Hepatocyte (in vitro differentiated cells): Measurements from ENCODE around the gene DISC1. TPM values are rescaled to one million over a fixed set of nuclear protein-coding genes. Genes with fewer than 3 reads are reported as not detected.

Source experiments
- DNase-seq: peaks from one replicate; pipeline ENCODE4 v3.0.0-alpha.2; 2016; ENCODE audit warnings: low spot score
- H2AFZ ChIP-seq: fragments of 200-600 bp; sonication (generic); 2 replicates; pipeline ENCODE4 v1.6.0; 2016; ENCODE audit warnings: antibody characterized with exemption, mild to moderate bottlenecking
- H3K27ac ChIP-seq: fragments of 200-600 bp; sonication (generic); 2 replicates; pipeline ENCODE4 v1.5.1; 2016; ENCODE audit warnings: mild to moderate bottlenecking
- H3K27me3 ChIP-seq: fragments of 200-600 bp; sonication (generic); 2 replicates; pipeline ENCODE4 v1.6.1; 2016
- H3K36me3 ChIP-seq: fragments of 200-600 bp; sonication (generic); replicated peaks from 2 replicates; pipeline ENCODE4 v1.5.1; 2016; ENCODE audit warnings: low read depth; ENCODE audit not compliant: insufficient read depth
- H3K4me1 ChIP-seq: fragments of 200-600 bp; sonication (generic); 2 replicates; pipeline ENCODE4 v1.5.1; 2016; ENCODE audit warnings: mild to moderate bottlenecking, moderate library complexity; ENCODE audit not compliant: insufficient read depth
- H3K4me2 ChIP-seq: fragments of 200-600 bp; sonication (generic); 2 replicates; pipeline ENCODE4 v1.6.0; 2016
- H3K4me3 ChIP-seq: fragments of 200-600 bp; sonication (generic); 2 replicates; pipeline ENCODE4 v1.5.1; 2016; ENCODE audit warnings: mild to moderate bottlenecking
- H3K79me2 ChIP-seq: fragments of 200-600 bp; sonication (generic); 2 replicates; pipeline ENCODE4 v1.6.0; 2017; ENCODE audit warnings: mild to moderate bottlenecking
- H3K9me2 ChIP-seq: fragments of 200-600 bp; sonication (generic); replicated peaks from 2 replicates; pipeline ENCODE4 v1.6.0; 2017; ENCODE audit warnings: mild to moderate bottlenecking; ENCODE audit not compliant: insufficient read depth
- H3K9me3 ChIP-seq: fragments of 200-600 bp; sonication (generic); 2 replicates; pipeline ENCODE4 v1.5.1; 2016; ENCODE audit warnings: low read depth, mild to moderate bottlenecking
- H4K20me1 ChIP-seq: fragments of 200-600 bp; sonication (generic); 2 replicates; pipeline ENCODE4 v1.6.0; 2016; ENCODE audit warnings: mild to moderate bottlenecking; ENCODE audit not compliant: insufficient read depth, poor library complexity, severe bottlenecking
- CTCF ChIP-seq: fragments of 200-600 bp; sonication (generic); IDR thresholded peaks from 2 replicates; pipeline ENCODE4 v1.5.1; 2016; ENCODE audit warnings: antibody characterized with exemption, mild to moderate bottlenecking; ENCODE audit not compliant: poor library complexity
- EZH2 ChIP-seq: fragments of 200-600 bp; sonication (generic); IDR thresholded peaks from 2 replicates; pipeline ENCODE4 v1.6.1; 2016; ENCODE audit warnings: antibody characterized with exemption, mild to moderate bottlenecking, borderline replicate concordance
- EZH2phosphoT487 ChIP-seq: fragments of 200-600 bp; sonication (generic); IDR thresholded peaks from one replicate; pipeline ENCODE4 v1.6.1; 2018; ENCODE audit warnings: antibody characterized with exemption, mild to moderate bottlenecking, low read depth, moderate library complexity; ENCODE audit not compliant: unreplicated experiment, severe bottlenecking
- WGBS: methylation state at CpG from one replicate; pipeline ENCODE4 v1.1.6; 2016; ENCODE audit warnings: low lambda C conversion rate; ENCODE audit errors: missing lambda C conversion rate; 5-methylcytosine and 5-hydroxymethylcytosine counted together
- polyA plus RNA-seq: library from polyadenylated mRNA; unstranded; fragments of >200 nt; fragmentation: Nextera tagmentation; extraction: Ambion mirVana; gene quantifications from 2 replicates; pipeline ENCODE4 v1.2.1, GENCODE V29; 2016
- total RNA-seq: library from RNA; depleted of rRNA; stranded (reverse); fragments of >200 nt; gene quantifications from 2 replicates; pipeline ENCODE4 v1.2.3, GENCODE V29; 2014

DISC1 gene
- total and polyA plus RNA-seq, 2 experiments from 2014 or later: 3.0 to 4.7 TPM

GRCh38 chr1:231938711-231939110 lies 312.1 kb downstream of the DISC1 start:
- H3K4me2 ChIP-seq: no peak overlapping the region
- H3K79me2 ChIP-seq: no peaks in the 10 kb centered on the region
- 88% methylated on average over 6 of the region's 6 CpGs for WGBS
- no peak for TF ChIP-seq EZH2phosphoT487
- no peak for TF ChIP-seq EZH2
- TF ChIP-seq CTCF: no peak
- H3K4me3 ChIP-seq: no peak overlapping the region
- no peaks in the 10 kb centered on the region for H3K9me3 ChIP-seq
- H2AFZ ChIP-seq: no peak overlapping the region
- peaks cover 38% of the 10 kb centered on the region for H3K4me1 ChIP-seq
- H3K9me2 ChIP-seq: no peaks in the 10 kb centered on the region
- no peaks in the 10 kb centered on the region for H4K20me1 ChIP-seq
- no peaks in the 10 kb centered on the region for H3K36me3 ChIP-seq
- no peak for DNase-seq
- H3K27ac ChIP-seq: no peak overlapping the region
- H3K27me3 ChIP-seq: no peaks in the 10 kb centered on the region

- Histone ChIP-seq H3K27ac (no peak overlapping the region), H3K4me3 (no peak overlapping the region), H3K9me3 (no peaks in the 10 kb centered on the region), H2AFZ (no peak overlapping the region), H3K79me2 (no peaks in the 10 kb centered on the region), H3K4me1 (peaks cover 37% of the 10 kb centered on the region), H3K27me3 (no peaks in the 10 kb centered on the region), H3K4me2 (no peak overlapping the region), H4K20me1 (no peaks in the 10 kb centered on the region), H3K9me2 (no peaks in the 10 kb centered on the region), H3K36me3 (no peaks in the 10 kb centered on the region)
- no peak for DNase-seq
- WGBS: 93% methylated on average over 4 of the region's 4 CpGs
- TF ChIP-seq EZH2phosphoT487 (no peak), EZH2 (no peak), CTCF (no peak)
Observed at GRCh38 chr1:231939118-231939517, 312.5 kb downstream of the DISC1 start.

- Histone ChIP-seq H2AFZ (no peak overlapping the region), H3K4me3 (no peak overlapping the region), H4K20me1 (no peaks in the 10 kb centered on the region), H3K27ac (no peak overlapping the region), H3K4me1 (peaks cover 27% of the 10 kb centered on the region), H3K9me2 (no peaks in the 10 kb centered on the region), H3K4me2 (no peak overlapping the region), H3K9me3 (no peaks in the 10 kb centered on the region), H3K27me3 (no peaks in the 10 kb centered on the region), H3K36me3 (no peaks in the 10 kb centered on the region), H3K79me2 (no peaks in the 10 kb centered on the region)
- 85% methylated on average over 7 of the region's 7 CpGs for WGBS
- DNase-seq: no peak
- no peak for TF ChIP-seq EZH2phosphoT487
- TF ChIP-seq CTCF: no peak
- no peak for TF ChIP-seq EZH2
Observed at GRCh38 chr1:231940116-231940515, 313.5 kb downstream of the DISC1 start.

- H3K9me2 ChIP-seq: no peaks in the 10 kb centered on the region
- H3K27me3 ChIP-seq: no peaks in the 10 kb centered on the region
- H3K36me3 ChIP-seq: no peaks in the 10 kb centered on the region
- no peaks in the 10 kb centered on the region for H3K9me3 ChIP-seq
- H3K27ac ChIP-seq: no peak overlapping the region
- TF ChIP-seq EZH2: no peak
- no peak for TF ChIP-seq CTCF
- TF ChIP-seq EZH2phosphoT487: no peak
- H3K79me2 ChIP-seq: no peaks in the 10 kb centered on the region
- H4K20me1 ChIP-seq: no peaks in the 10 kb centered on the region
- peaks cover 21% of the 10 kb centered on the region for H3K4me1 ChIP-seq
- no peak for DNase-seq
- H2AFZ ChIP-seq: no peak overlapping the region
- WGBS: 90% methylated on average over 6 of the region's 6 CpGs
- no peak overlapping the region for H3K4me3 ChIP-seq
- no peak overlapping the region for H3K4me2 ChIP-seq
Observed at GRCh38 chr1:231940701-231941100, 314.1 kb downstream of the DISC1 start.
